SH-SY5Y (cell line): ENCODE results near the gene LDAH.

Experiments used
- GATA2 ChIP-seq: IDR thresholded peaks from 2 replicates; pipeline ENCODE4 v1.6.1; 2011; ENCODE audit warnings: mild to moderate bottlenecking, low read depth, low read length
- GATA3 ChIP-seq: IDR thresholded peaks from 2 replicates; pipeline ENCODE4 v1.6.1; 2011; ENCODE audit warnings: low read depth, mild to moderate bottlenecking, low read length, moderate library complexity

The LDAH gene

DNA sequence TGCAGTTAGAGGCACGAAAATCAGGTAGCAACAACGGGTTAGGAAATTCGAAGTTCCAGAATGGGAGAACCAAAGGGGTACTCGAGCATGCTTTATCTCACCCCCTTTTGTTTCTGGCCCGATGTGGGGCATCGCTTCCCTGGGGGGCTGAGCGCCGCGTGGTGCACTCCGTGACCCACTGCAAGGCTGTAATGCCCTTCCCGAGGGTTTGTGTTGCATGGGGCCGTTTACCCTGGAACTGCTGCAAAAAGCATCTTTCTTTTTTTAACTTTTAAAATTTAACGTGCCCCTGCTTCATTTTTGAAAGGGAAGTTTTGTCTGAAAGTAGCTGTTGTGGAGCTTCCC, 151.2 kb downstream of the LDAH start:
- no peak for TF ChIP-seq GATA2
- TF ChIP-seq GATA3 = no peak

DNA sequence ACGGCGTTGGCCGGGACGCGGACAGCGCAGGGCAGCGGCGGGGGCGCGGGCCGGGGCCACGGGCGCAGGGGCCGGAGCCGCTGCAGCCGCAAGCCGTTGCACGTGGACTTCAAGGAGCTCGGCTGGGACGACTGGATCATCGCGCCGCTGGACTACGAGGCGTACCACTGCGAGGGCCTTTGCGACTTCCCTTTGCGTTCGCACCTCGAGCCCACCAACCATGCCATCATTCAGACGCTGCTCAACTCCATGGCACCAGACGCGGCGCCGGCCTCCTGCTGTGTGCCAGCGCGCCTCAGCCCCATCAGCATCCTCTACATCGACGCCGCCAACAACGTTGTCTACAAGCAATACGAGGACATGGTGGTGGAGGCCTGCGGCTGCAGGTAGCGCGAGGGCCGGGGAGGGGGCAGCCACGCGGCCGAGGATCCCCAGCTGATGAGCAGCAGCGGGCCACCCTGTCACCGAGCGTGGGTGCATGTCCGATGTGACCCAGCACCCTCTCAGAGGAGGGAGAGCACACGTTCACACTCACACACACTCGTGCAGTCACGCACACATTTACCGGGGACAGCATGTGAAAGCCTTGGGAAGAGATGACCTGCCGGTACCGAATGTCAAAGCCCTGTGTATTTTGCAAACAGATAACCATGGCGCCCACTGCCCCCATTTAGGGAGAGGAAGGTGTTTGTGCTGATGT, 151.7 kb downstream of the LDAH start:
- no peak for TF ChIP-seq GATA2
- TF ChIP-seq GATA3 = no peak

DNA sequence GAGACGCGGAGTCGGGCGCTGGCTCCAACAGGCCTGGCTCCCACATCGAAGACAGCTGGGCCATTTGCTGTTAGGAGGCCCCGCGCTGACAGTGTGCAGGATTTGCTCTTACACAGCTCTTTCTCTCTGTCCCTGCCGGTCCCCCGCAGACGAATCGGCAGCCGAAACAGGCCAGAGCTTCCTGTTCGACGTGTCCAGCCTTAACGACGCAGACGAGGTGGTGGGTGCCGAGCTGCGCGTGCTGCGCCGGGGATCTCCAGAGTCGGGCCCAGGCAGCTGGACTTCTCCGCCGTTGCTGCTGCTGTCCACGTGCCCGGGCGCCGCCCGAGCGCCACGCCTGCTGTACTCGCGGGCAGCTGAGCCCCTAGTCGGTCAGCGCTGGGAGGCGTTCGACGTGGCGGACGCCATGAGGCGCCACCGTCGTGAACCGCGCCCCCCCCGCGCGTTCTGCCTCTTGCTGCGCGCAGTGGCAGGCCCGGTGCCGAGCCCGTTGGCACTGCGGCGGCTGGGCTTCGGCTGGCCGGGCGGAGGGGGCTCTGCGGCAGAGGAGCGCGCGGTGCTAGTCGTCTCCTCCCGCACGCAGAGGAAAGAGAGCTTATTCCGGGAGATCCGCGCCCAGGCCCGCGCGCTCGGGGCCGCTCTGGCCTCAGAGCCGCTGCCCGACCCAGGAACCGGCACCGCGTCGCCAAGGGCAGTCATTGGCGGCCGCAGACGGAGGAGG, 152.4 kb downstream of the LDAH start:
- TF ChIP-seq GATA3 (no peak), GATA2 (no peak)

DNA sequence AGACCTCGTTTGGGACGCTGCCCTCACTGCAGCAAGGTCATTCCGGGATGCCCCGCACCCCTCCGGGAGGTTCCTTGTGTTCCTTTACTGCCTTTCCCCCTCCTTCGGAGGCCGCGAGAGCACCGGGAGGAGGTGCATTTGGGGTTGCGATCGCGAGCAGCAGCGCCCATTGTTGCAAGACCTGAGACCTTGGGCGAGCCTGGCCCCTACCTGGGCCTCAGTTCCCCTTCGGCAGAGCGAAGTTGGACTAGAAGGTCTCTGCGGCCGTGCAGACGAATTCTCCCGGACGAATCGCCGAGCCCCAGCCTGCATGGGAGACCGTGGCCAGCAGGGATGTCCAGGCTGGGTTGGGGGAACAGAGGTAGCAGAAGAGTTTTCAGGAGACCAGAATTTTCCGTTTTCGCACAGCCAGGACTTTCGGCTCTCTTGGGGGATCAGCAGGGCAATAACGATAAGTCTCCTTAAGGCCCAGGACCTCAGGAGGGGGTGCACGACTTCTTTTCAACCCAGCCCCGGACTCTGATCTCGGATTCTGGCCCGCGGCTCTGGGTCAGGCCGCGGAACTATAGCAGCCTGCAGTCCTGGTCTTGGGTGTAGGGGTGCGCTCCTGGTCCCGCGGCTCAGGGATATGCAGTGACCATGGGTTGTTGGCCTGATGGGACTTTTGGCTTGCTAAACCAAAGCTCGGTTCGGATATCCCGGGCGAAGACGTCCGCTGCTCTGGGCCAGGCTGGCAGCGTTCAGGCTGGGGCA, 153.2 kb downstream of the LDAH start:
- TF ChIP-seq GATA3 (no peak), GATA2 (no peak)

DNA sequence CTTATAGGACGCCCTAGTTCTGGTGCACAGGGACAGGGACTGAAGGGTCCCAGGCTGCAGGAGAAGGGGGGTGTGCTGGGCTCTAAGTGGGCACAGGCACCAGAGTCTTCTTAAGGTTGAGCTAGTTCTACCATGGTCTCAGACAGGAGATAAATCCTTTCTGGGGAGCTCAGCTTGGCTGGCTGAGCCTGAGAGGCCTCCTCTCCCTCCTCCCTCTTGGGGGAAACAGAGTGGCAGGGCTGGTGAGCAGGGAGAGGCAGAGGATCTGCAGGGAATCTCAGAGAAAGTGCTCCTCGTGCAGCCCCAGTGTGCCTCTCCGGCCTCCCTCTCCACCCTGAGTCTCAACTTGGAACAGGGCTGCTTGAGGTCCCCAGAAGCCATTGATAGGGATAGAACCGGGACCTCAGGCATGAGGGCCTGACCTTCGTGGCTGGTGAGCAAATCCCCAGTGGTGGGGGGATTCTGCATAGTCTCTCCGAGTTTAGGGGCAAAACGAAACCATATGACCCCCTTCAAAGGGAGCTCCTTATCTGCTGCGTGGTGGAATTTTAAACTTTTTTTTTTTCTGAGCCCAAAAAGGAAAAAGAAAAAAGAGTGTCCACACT, 153.9 kb downstream of the LDAH start:
- no peak for TF ChIP-seq GATA2
- no peak for TF ChIP-seq GATA3

DNA sequence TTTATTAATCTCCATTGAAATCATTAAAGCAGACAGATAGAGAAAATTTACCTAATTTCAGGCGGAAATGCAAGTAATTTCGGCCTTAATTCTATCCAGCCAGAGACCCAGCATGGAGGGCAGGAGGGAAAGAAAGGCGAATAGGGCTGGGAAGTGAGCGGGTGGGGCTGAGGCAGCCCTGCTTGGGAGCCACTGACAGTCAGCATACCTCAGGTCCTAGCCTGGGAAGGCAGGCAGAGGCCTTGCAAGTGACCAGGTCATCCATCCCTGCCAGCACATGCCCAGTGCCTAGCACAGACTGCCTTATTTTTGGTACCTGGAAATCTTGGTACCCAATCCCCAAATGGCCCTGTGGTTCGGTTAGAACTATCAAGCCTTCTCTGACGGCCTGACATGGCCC, 154.4 kb downstream of the LDAH start:
- TF ChIP-seq GATA2 (no peak), GATA3 (no peak)

DNA sequence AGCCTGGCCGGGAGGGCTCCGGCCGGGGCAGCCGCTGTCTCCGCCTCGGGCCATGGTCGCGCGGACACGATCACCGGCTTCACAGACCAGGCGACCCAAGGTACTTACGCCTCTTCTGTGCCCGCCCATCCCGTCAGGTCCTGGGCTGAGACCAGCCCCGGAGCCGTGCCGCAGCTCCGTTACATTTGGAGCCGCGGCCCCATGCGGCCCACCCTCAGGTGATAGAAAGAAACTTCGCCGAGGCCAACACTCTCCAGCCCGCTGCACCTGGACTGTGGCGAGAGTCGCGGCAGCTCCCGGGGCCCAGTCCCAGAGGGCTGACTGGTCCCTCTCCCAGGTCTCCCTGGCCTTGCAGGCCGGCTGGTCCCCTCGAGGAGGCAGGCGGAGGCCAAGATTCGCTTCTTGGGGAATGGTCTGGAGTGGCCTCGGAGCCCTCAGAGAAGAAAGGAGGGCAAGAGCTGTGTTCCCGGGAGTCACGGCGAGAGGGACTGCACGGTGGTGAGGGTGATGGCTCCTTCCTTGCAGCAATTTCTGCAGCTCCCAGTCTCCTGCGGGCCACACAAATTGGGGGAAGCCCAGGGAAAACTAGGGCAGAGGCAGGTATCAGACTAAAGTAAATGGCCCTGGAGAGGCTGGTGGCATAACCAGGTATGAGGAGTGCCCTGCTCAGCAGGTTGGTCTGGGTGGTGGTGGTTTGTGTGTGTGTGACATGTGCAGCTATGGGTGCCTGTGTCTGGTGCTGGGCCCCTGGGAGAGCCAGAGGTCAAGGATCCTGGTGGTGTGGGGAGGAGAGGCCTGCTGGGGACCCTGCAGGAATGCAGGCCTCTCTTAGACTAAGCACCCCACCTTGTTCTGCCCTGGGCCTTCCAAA, 155.1 kb downstream of the LDAH start:
- no peak for TF ChIP-seq GATA3
- TF ChIP-seq GATA2 = no peak

DNA sequence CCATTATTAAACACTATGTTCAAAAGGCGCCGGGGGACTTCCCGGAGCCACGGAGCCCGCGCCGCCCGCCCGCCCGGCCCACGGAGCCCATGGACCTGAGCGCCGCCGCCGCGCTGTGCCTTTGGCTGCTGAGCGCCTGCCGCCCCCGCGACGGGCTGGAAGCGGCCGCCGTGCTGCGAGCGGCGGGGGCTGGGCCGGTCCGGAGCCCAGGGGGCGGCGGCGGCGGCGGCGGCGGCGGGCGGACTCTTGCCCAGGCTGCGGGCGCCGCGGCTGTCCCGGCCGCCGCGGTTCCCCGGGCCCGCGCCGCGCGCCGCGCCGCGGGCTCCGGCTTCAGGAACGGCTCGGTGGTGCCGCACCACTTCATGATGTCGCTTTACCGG, 155.8 kb downstream of the LDAH start:
- TF ChIP-seq GATA3 = no peak
- no peak for TF ChIP-seq GATA2

DNA sequence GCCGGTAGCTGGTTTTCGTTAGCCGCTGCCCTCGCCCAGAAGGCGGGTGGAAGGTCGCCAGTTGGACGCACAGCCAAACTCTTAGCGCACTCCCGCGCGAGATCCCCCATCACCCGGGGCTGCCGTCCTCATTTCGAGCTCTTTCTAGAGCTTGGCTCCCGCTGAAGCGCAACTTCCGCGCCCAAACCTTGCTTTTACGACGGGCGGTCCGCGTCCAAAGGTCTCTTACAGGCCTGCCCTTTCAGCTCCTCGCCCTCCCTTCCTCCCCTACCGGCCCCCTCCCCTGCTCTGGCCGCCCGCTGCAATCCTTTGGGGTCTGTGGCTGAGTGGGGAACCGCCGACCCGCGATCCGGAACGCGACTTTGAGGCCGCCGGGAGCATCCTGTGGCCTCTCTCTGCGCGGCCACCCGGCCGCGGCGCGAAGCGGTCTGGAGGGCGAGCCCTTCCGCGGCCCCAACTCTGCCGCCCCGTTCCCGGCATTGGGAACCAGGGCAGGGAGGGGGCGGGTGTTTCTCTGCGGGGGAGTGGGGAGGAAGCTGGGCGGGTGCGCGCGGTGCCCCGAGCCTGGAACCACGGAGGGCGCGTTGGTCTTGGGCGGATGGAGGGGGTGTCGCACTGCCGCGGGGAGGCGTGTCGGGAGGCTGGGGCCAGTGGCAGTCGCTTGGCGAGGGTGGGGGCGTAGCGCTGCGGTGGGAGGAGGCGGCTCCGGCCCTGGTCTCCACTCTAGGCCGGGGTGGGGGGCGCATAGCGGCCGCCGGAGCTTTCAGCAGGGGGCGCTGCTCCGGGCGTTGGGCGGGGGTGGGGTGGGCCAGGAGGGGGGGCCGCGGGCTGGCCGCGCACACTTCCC, 156.4 kb downstream of the LDAH start, which contains the start of gene GDF7:
TSS of gene GDF7 (plus strand) at position 841 of the 847 bp plus-strand sequence. CDS start 96 bp downstream, outside the sequence.
- TF ChIP-seq GATA2 (no peak), GATA3 (no peak)

DNA sequence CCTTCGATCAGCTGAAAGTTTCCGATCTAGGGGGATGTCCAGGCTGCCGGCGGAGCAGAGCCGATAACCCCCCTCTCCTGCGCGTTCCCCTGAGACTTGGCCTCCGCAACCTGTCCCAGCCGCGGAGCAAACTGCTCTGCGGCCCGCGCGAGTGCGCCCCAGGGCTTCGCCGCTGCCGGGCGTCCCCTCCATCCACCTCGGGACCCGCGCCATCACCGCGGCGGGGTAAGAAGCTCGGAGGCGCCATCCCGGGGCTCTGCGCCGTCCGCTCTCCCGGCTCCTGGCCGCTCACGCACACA, 156.9 kb downstream of the LDAH start:
- no peak for TF ChIP-seq GATA2
- TF ChIP-seq GATA3 = no peak

DNA sequence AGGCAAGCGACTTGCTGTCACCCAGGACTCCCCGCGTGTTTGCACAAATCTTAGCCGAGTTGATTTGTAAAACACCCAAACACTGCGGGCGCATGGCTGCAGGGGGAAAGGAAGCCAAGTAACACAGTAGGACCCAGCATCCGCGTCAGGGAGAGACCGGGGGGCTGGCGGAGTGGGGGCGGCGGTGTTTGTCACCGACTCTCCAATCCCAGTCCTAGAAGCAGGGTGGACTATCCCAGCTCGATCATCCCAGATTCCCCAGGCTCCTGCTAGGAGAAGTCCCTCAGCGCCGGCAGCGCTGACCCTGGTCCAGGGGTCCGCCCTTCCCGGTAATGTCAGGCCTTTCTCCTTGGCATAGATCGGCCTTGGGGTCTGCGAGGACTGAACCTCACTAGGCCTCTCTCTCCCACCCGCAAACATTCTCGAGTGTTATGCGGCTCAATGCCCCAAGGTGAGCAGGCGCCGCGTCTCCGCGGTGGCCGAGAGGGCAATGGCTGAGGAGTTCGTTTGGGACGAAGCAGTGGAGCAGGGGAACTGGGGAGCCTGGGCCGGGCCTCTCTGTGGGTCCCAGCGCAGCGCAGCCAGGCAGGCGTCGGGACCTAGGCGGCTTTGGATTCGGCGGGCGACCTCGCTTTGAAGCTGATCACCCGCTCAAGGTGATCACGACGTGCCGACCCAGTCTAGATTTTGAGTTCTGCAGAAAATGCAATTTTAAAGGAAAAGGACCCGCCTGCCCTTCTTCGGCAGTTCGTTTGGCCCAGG, 157.5 kb downstream of the LDAH start:
- TF ChIP-seq GATA2 = no peak
- TF ChIP-seq GATA3 = no peak

DNA sequence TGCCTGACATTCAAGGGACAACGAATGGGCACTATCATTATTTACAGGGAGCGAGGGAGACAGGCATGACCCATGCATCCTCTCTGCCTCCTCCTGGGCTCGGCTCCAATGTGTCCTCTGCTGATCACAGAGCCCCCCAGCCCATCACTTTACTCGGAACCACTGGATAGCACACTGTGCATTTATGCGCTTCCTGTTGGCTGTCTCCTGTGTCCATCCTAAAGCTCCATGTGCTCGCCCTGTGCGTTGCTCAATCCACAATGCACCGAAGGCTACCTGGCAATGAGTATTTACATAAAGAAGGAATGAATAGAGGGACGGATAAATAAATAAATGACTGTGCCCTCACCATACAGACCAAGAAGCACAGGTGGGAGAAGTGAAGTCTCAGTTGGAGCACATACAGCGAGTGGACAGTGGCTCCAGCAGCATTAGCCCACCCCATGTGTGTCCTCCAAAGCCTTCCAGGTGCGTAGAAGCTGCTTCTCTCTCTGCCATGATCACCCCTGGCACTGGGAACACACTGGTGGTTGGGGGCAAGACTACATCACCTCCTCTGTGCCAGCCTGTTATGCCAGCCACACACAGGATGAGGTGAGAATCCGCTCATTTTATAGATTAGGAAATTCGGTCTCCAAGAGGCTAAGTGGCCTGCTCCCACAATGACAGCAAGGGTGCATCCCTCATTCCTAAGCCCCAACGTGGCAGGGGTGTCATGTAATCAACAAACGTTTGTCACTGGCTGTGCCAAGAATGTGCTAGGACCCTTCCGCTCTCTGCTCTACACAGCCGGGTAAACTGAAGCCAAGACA, 158.3 kb downstream of the LDAH start:
- TF ChIP-seq GATA2 = no peak
- TF ChIP-seq GATA3 = no peak
